ENCODE measurements around the gene GJB2. TPM values are rescaled to one million over a fixed set of nuclear protein-coding genes. Genes with fewer than 3 reads are reported as not detected.

GJB2 gene
- total and polyA plus RNA-seq, 10 of the 15 experiments (the other 5 are each of a cell fraction or from before 2014, with no cell fraction given), result 0.07 to 0.59 (median 0.31) TPM; not detected in 1

GRCh38 chr13:20188667-20189553, 3.8 kb downstream of the GJB2 start:
- Histone ChIP-seq H3K36me3 (ENCODE audit: control insufficient read depth in 2 of 2, insufficient read depth in 2 of 2, low read length in 1 of 2) (no peaks in the 10 kb centered on the region), H3K27ac (ENCODE audit: control insufficient read depth, insufficient read depth) (no peak overlapping the region), H3K4me3 (no peak overlapping the region), H4K20me1 (ENCODE audit: control insufficient read depth, insufficient read depth) (no peaks in the 10 kb centered on the region), H3K9me3 (replicated peaks; ENCODE audit: control insufficient read depth, insufficient read depth, low read length) (no peaks in the 10 kb centered on the region), H2AFZ (ENCODE audit: control insufficient read depth, low read depth, low read length) (no peak overlapping the region), H3K9ac (ENCODE audit: control insufficient read depth, insufficient read depth, low read length) (no peak overlapping the region), H3K4me1 (ENCODE audit: control insufficient read depth, insufficient read depth, low read length) (peaks cover 8% of the 10 kb centered on the region), H3K79me2 (ENCODE audit: control insufficient read depth, insufficient read depth, low read length) (no peaks in the 10 kb centered on the region), H3K27me3 (replicated peaks in 1 of 2; ENCODE audit: control insufficient read depth in 2 of 2, insufficient read depth in 2 of 2, low read length in 1 of 2) (peaks cover 5 to 13% of the 10 kb centered on the region in 2 experiments; a peak in 2 of 4 replicates), H3K4me2 (ENCODE audit: control insufficient read depth, insufficient read depth) (no peak overlapping the region)
- FAIRE-seq, result no peak
- intact Hi-C loops (cut with micrococcal nuclease; ENCODE audit: unreplicated experiment) (no loop called here), in situ Hi-C loops (cut with MboI) (loop anchor here (5.0 to 25.0 kb wide), 2 partner anchors 293 to 648 kb away; no protein-coding TSS in a partner anchor)
- ChIA-PET CTCF (interaction anchor here (0.7 to 9.6 kb wide), 3 partner anchors 7 to 287 kb away, joined by 3 to 67 read pairs (median 3); no protein-coding TSS in a partner anchor), POLR2A (no interaction called here), SMC1A (ENCODE audit: uncharacterized antibody, unreplicated experiment) (no interaction called here), RAD21 (ENCODE audit: unreplicated experiment) (no interaction called here)
- ATAC-seq, result no peak
- 68% methylated on average over 28 of the region's 28 CpGs for WGBS (ENCODE audit: insufficient coverage, insufficient replicate concordance, low lambda C conversion rate, missing lambda C conversion rate)
- no TSS peak for BruUV-seq (replicated peaks)
- TF ChIP-seq HDAC6 (IDR thresholded peaks at IDR 0.05; ENCODE audit: unreplicated experiment), result no peak
- peak; percentile 46; the same call in 1 of the 2 replicates for TF ChIP-seq GABPA (IDR thresholded peaks at IDR 0.05; ENCODE audit: low read depth)
- TF ChIP-seq, protein P1, sequence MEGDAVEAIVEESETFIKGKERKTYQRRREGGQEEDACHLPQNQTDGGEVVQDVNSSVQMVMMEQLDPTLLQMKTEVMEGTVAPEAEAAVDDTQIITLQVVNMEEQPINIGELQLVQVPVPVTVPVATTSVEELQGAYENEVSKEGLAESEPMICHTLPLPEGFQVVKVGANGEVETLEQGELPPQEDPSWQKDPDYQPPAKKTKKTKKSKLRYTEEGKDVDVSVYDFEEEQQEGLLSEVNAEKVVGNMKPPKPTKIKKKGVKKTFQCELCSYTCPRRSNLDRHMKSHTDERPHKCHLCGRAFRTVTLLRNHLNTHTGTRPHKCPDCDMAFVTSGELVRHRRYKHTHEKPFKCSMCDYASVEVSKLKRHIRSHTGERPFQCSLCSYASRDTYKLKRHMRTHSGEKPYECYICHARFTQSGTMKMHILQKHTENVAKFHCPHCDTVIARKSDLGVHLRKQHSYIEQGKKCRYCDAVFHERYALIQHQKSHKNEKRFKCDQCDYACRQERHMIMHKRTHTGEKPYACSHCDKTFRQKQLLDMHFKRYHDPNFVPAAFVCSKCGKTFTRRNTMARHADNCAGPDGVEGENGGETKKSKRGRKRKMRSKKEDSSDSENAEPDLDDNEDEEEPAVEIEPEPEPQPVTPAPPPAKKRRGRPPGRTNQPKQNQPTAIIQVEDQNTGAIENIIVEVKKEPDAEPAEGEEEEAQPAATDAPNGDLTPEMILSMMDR (IDR thresholded peaks at IDR 0.05 in 2 of 3, conservative IDR thresholded peaks at IDR 0.05 in 1 of 3; ENCODE audit: control insufficient read depth in 2 of 3, extremely low read depth in 1 of 3, insufficient read depth in 1 of 3, low read depth in 3 of 3, low read length in 3 of 3), result peak in 2 of 3 experiments; percentile 24 to 42; a peak in 3 of 6 replicates
- no peak for DNase-seq (ENCODE audit: low read depth, low spot score)

All from GM12878 (cell line).